Measurements from ENCODE around the gene NCK2.

NCK2 gene

GRCh38 chr2:105723431-105723830 is 21.3 kb upstream of the NCK2 start:
- no peak for DNase-seq (ENCODE audit: extremely low read depth, low read depth)
- TF ChIP-seq CTCF (IDR thresholded peaks at IDR 0.05; ENCODE audit: low read depth, low read length) = no peak

- no peak for DNase-seq (ENCODE audit: extremely low read depth, low read depth)
- TF ChIP-seq CTCF (IDR thresholded peaks at IDR 0.05; ENCODE audit: low read depth, low read length) = no peak
Observed at GRCh38 chr2:105725388-105725787, 19.3 kb upstream of the NCK2 start.

GRCh38 chr2:105730170-105730569 is 14.5 kb upstream of the NCK2 start:
- TF ChIP-seq CTCF (IDR thresholded peaks at IDR 0.05; ENCODE audit: low read depth, low read length) = no peak
- DNase-seq (ENCODE audit: extremely low read depth, low read depth) = no peak

- no peak for TF ChIP-seq CTCF (IDR thresholded peaks at IDR 0.05; ENCODE audit: low read depth, low read length)
- no peak for DNase-seq (ENCODE audit: extremely low read depth, low read depth)
Observed at GRCh38 chr2:105731511-105731910, 13.2 kb upstream of the NCK2 start.

- no peak for TF ChIP-seq CTCF (IDR thresholded peaks at IDR 0.05; ENCODE audit: low read depth, low read length)
Observed at GRCh38 chr2:105732101-105732500, 12.6 kb upstream of the NCK2 start.

GRCh38 chr2:105732955-105733607 is 11.6 kb upstream of the NCK2 start:
- no peak for DNase-seq (ENCODE audit: extremely low read depth, low read depth)
- TF ChIP-seq CTCF (IDR thresholded peaks at IDR 0.05; ENCODE audit: low read depth, low read length) = no peak

More at GRCh38 chr2:105732101-105732500, 12.6 kb upstream of the NCK2 start:
- no peak for DNase-seq (ENCODE audit: extremely low read depth, low read depth)

GRCh38 chr2:105733875-105734274 is 10.8 kb upstream of the NCK2 start:
- DNase-seq (ENCODE audit: extremely low read depth, low read depth) = no peak
- TF ChIP-seq CTCF (IDR thresholded peaks at IDR 0.05; ENCODE audit: low read depth, low read length) = no peak

Measured in AG09319 (cell line).